HEK293T (cell line): ENCODE data around the gene XAB2.

Experiments
- CTCF ChIA-PET: fragments of 350-600 bp; formaldehyde crosslinking; extraction: SDS; loops from one replicate; lab custom pipeline; 2021; ENCODE audit warnings: antibody characterized with exemption, inconsistent platforms; lab: Yijun Ruan, JAX
- POLR2A ChIA-PET: fragments of 350-600 bp; formaldehyde crosslinking; extraction: SDS; loops from one replicate; lab custom pipeline; 2020; ENCODE audit warnings: antibody characterized with exemption, inconsistent platforms; lab: Yijun Ruan, JAX
- DNase-seq: peaks from one replicate; pipeline ENCODE4 v3.0.0; 2012; ENCODE audit warnings: mixed read lengths; ENCODE audit errors: extremely low spot score
- ARNT ChIP-seq: fragments of 450-650 bp; IDR thresholded peaks from 2 replicates; pipeline ENCODE4 v1.6.1; 2017; ENCODE audit warnings: mild to moderate bottlenecking
- BHLHE40 ChIP-seq: fragments of 450-650 bp; IDR thresholded peaks from 2 replicates; pipeline ENCODE4 v1.6.1; 2016; ENCODE audit warnings: mild to moderate bottlenecking, moderate library complexity, borderline replicate concordance
- CTBP1 ChIP-seq: fragments of 450-650 bp; IDR thresholded peaks from 2 replicates; pipeline ENCODE4 v1.6.1; 2016; ENCODE audit warnings: borderline replicate concordance
- ELF4 ChIP-seq: fragments of 450-650 bp; IDR thresholded peaks from 2 replicates; pipeline ENCODE4 v1.6.1; 2017; ENCODE audit warnings: antibody characterized with exemption
- FOXA1 ChIP-seq: fragments of 450-650 bp; IDR thresholded peaks from 2 replicates; pipeline ENCODE4 v1.6.1; 2016; ENCODE audit warnings: mild to moderate bottlenecking
- FOXK2 ChIP-seq: fragments of 450-650 bp; IDR thresholded peaks from 2 replicates; pipeline ENCODE4 v1.6.1; 2016; ENCODE audit warnings: mild to moderate bottlenecking
- FOXM1 ChIP-seq: fragments of 450-650 bp; IDR thresholded peaks from 2 replicates; pipeline ENCODE4 v1.6.1; 2017; ENCODE audit warnings: mild to moderate bottlenecking, borderline replicate concordance
- HDGF ChIP-seq: fragments of 450-650 bp; IDR thresholded peaks from 2 replicates; pipeline ENCODE4 v1.6.1; 2017; ENCODE audit warnings: antibody characterized with exemption, borderline replicate concordance
- L3MBTL2 ChIP-seq: fragments of 450-650 bp; conservative IDR thresholded peaks from 2 replicates; pipeline ENCODE4 v1.6.1; 2016; ENCODE audit warnings: mild to moderate bottlenecking
- LEF1 ChIP-seq: fragments of 450-650 bp; IDR thresholded peaks from 2 replicates; pipeline ENCODE4 v1.6.1; 2017; ENCODE audit warnings: mild to moderate bottlenecking, borderline replicate concordance
- NFRKB ChIP-seq: fragments of 450-650 bp; IDR thresholded peaks from 2 replicates; pipeline ENCODE4 v1.6.1; 2016; ENCODE audit warnings: mild to moderate bottlenecking, moderate library complexity
- SP1 ChIP-seq: fragments of 450-650 bp; IDR thresholded peaks from 2 replicates; pipeline ENCODE4 v1.6.1; 2017
- SUZ12 ChIP-seq: fragments of 450-650 bp; IDR thresholded peaks from 2 replicates; pipeline ENCODE4 v1.6.1; 2016; ENCODE audit warnings: mild to moderate bottlenecking
- TARDBP ChIP-seq: fragments of 450-650 bp; IDR thresholded peaks from 2 replicates; pipeline ENCODE4 v1.6.1; 2016
- ZNF384 ChIP-seq: fragments of 450-650 bp; IDR thresholded peaks from 2 replicates; pipeline ENCODE4 v1.6.1; 2016
- TF ChIP-seq, protein P1 (sequence below): fragments of 450-650 bp; IDR thresholded peaks from 2 replicates; pipeline ENCODE4 v1.6.1; 2016

XAB2 gene

DNA sequence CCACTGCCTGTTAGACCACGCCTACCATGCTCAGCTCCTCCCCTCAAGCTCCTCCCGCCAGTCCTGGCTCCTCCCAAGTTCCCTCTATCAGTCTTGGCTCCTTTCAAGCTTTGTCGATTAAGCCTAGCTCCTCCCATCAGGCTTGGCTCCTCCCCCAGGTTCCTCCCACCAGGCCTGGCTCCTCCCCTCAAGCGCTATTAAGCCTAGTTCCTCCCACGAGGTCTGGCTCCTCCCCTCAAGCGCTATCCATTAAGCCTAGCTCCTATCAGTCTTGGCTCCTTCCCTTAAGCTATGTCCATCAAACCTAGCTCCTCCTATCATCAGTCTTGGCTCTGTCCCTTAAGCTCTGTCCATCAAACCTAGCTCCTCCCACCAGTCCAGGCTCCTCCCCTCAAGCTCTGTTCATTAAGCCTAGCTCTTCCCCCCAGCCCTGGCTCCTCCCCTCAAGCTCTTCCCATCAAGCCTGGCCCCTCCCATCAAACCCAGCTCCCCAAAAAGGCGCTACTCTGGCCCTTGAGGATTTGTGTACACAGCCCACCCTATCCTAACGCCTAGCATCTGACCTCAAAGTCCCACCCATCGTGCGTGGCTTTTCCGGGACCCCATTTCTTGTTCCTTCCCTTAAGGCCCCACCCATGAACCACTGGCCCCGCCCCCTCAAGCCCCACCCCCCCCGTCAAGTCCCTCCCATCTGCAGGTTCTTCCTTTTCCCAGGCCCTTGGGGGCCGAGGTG lies 23.7 kb downstream of the XAB2 start:
- ChIA-PET POLR2A (interaction anchor here (1.0 to 1.6 kb wide), 4 partner anchors 8 to 71 kb away, joined by 3 to 9 read pairs (median 4); partner anchors contain the start of genes CAMSAP3, PET100, PNPLA6 and XAB2), CTCF (interaction anchor here (0.6 to 1.6 kb wide), 5 partner anchors 9 to 734 kb away, joined by 3 to 6 read pairs (median 4); partner anchors contain the start of gene TRAPPC5)
- TF ChIP-seq HDGF: 0 out of 2 replicates have a peak, but pooled peaks have one; percentile 14
- TF ChIP-seq, protein P1, sequence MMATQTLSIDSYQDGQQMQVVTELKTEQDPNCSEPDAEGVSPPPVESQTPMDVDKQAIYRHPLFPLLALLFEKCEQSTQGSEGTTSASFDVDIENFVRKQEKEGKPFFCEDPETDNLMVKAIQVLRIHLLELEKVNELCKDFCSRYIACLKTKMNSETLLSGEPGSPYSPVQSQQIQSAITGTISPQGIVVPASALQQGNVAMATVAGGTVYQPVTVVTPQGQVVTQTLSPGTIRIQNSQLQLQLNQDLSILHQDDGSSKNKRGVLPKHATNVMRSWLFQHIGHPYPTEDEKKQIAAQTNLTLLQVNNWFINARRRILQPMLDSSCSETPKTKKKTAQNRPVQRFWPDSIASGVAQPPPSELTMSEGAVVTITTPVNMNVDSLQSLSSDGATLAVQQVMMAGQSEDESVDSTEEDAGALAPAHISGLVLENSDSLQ: peak; percentile 99
- no peak for TF ChIP-seq ARNT
- 0 out of 2 replicates have a peak, but pooled peaks have one; percentile 35 for TF ChIP-seq SP1
- peak; percentile 93 for DNase-seq

DNA sequence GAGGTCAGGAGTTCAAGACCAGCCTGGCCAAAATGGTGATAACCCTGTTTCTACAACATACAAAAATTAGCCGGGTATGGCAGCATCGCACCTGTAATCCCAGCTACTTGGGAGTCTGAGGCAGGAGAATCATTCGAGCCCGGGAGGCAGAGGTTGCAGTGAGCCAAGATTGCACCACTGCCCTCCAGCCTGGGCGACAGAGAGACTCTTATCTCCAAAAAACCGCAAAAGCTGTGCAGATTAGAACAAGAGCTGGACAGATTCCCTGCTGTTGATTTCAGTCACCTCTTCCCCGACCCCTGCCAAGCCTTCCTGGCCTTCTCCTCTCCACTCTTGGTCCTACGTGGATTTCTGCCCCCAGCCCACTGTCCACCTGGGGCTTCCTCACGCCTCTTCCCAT lies 25.4 kb downstream of the XAB2 start:
- DNase-seq: no peak
- ChIA-PET CTCF (no interaction called here), POLR2A (no interaction called here)
- TF ChIP-seq ARNT (no peak), BHLHE40 (no peak), FOXM1 (no peak), FOXA1 (no peak), TARDBP (no peak), L3MBTL2 (no peak), FOXK2 (no peak), SUZ12 (no peak), HDGF (no peak), CTBP1 (no peak), ZNF384 (no peak), LEF1 (no peak), ELF4 (no peak), SP1 (no peak), NFRKB (no peak)
- TF ChIP-seq, protein P1: no peak

DNA sequence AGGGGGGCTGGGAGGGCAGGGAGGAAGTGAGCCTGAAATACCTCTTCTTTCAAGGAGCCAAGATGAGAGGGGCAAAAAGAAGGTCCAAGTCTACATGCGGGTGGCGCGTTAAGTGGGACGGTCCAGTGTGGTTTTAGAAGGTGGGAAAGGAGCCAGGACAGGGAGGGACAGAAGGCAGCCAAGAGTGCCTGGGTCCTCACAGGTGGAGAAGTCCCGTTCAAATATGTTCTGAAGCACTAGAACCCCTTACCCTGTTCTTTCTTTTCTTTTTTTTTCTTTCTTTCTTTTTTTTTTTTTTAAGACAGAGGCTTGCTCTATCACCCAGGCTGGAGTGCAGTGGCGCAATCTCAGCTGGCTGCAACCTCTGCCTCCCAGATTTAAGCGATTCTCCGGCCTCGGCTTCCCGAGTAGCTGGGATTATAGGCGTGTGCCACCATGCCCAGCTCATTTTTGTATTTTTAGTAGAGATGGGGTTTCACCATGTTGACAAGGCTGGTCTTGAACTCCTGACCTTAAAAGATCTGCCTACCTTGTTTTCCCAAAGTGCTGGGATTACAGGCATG lies 26.3 kb downstream of the XAB2 start:
- POLR2A ChIA-PET: no interaction called here
- no peak for DNase-seq
- CTCF ChIA-PET: no interaction called here
- TF ChIP-seq L3MBTL2 (no peak), CTBP1 (no peak), FOXK2 (no peak), SP1 (no peak), ZNF384 (no peak), BHLHE40 (no peak), TARDBP (no peak), NFRKB (no peak), HDGF (no peak), SUZ12 (no peak)

DNA sequence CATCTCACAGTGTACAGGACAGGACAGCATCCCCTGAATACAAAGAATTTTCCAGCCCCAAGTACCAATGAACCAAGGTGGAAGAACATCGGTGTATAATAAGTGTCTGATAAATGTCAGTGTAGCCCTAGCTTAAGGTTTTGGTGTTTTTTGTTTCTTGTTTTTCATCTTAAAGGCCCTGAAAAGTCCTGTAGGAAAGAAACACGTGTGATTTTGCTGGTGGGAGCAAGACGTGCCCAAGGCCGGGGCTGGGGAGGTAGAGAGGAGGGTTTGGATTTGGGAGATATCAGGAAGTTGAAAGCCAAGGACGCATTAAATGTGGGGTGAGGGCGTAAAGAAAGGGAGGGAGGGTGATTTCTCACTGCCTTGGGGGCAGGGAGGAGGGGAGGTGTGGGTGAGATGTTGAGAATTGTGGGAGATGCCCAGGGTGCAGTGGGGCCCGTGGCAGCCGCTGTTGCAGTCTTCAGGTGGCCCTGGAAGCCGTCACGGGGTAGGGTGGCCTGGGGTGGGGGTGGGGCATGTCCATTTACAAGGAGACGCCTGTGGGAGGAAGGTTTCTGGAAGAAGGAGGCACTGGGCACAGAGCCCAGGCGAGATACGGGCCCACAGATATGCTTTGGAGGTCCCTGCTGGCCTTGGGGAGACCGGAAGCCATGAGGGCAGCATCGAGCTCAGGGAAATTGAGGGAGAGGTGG lies 27.0 kb downstream of the XAB2 start:
- CTCF ChIA-PET: no interaction called here
- TF ChIP-seq CTBP1 (no peak), LEF1 (no peak), FOXM1 (no peak), ZNF384 (no peak), TARDBP (no peak), NFRKB (no peak), ARNT (no peak), SUZ12 (no peak), FOXA1 (no peak), L3MBTL2 (no peak), ELF4 (no peak), FOXK2 (no peak), BHLHE40 (no peak), SP1 (no peak), HDGF (no peak)
- TF ChIP-seq, protein P1: no peak
- DNase-seq: no peak
- POLR2A ChIA-PET: no interaction called here

DNA sequence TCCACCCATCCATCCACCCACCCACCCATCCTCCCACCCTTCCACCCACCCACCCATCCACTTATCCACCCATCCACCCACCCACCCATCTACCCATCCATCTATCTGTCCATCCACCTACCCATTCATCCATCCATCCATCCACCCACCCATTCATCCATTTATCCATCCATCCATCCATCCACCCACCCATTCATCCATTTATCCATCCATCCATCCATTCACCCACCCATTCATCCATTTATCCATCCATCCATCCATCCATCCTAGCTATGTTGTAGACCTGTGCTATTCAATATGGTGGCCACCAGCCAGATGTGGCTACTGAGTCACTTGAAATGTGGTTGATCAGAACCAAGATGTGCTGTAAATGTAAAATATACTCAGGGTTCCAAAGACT lies 28.6 kb downstream of the XAB2 start:
- TF ChIP-seq, protein P1: no peak
- POLR2A ChIA-PET: no interaction called here
- CTCF ChIA-PET: no interaction called here
- DNase-seq: no peak

DNA sequence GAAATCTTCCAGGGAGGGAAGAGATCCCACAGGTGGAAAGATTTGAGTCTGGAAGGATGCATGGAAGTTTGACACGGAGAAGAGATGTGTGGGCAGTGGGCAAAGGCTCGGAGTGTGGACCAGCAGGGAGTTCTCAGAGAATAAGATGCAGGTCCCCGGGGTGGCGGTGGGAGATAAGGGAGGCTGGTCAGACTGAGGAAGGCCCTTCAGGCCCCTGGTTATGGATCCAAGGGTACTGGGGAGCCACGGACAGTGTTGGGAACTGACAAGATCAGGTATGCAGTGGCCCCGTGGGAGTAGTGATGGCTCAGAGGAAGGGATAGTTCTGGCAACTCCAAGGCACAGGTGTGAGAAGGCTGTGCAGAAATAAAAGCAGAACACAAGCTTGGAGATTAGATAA lies 31.2 kb downstream of the XAB2 start:
- ChIA-PET CTCF (no interaction called here), POLR2A (no interaction called here)
- no peak for DNase-seq
- TF ChIP-seq LEF1: no peak
